Lower leg skin (tissue), 3 donors: Measurements from ENCODE around the gene APOC3.

Experiments used
- POLR2A ChIP-seq, 2 donors: fragments of 450-650 bp; IDR thresholded peaks; one replicate each; pipeline ENCODE4 v1.6.1; 2016 to 2017; ENCODE audit warnings: antibody characterized with exemption in 2 of 2, mild to moderate bottlenecking in 1 of 2, moderate library complexity in 1 of 2
- TF ChIP-seq, protein P1 (sequence below), 3 donors: fragments of 450-650 bp; IDR thresholded peaks; one replicate each; pipeline ENCODE4 v1.5.1; 2016; ENCODE audit warnings: antibody characterized with exemption in 3 of 3, mild to moderate bottlenecking in 3 of 3, moderate library complexity in 2 of 3

DNA sequence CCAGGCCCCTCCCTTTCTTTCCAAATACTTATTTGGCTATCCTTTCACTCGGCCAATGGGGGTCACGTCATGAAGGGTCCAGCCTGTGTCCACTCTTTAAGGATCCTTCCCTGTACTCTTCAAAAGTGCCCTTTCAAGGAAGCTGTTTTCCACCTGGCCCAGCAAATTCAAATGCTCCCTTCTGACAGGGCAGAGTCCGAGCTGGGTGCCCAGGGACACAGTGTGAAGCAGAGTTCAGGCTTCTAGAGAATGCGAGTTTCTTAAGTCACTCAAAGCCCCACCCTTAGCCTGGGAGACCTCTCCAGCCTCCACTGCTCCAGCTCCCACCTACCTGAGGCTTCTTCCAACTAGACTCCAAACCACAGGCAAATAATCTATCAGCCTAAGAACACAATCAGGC, 13.2 kb downstream of the APOC3 start:
- TF ChIP-seq POLR2A (IDR thresholded peaks at IDR 0.05): no peak
- TF ChIP-seq, protein P1, sequence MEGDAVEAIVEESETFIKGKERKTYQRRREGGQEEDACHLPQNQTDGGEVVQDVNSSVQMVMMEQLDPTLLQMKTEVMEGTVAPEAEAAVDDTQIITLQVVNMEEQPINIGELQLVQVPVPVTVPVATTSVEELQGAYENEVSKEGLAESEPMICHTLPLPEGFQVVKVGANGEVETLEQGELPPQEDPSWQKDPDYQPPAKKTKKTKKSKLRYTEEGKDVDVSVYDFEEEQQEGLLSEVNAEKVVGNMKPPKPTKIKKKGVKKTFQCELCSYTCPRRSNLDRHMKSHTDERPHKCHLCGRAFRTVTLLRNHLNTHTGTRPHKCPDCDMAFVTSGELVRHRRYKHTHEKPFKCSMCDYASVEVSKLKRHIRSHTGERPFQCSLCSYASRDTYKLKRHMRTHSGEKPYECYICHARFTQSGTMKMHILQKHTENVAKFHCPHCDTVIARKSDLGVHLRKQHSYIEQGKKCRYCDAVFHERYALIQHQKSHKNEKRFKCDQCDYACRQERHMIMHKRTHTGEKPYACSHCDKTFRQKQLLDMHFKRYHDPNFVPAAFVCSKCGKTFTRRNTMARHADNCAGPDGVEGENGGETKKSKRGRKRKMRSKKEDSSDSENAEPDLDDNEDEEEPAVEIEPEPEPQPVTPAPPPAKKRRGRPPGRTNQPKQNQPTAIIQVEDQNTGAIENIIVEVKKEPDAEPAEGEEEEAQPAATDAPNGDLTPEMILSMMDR (IDR thresholded peaks at IDR 0.05): no peak
